ENCODE data around the gene RTTN.

- TF ChIP-seq CTCF (conservative IDR thresholded peaks at IDR 0.05; ENCODE audit: low read length) (no peak), EZH2phosphoT487 (IDR thresholded peaks at IDR 0.05; ENCODE audit: borderline replicate concordance) (no peak)
Measured at GRCh38 chr18:70139138-70139537, 66.3 kb downstream of the RTTN start.
